Right renal pelvis (tissue), 4 donors: Measurements from ENCODE around the gene TLCD1. TPM values are rescaled to one million over a fixed set of nuclear protein-coding genes. Genes with fewer than 3 reads are reported as not detected.

Experiments
- DNase-seq, 4 donors: peaks; one replicate each; pipeline ENCODE4 v3.0.0-alpha.2; 2013; ENCODE audit warnings: low read depth in 4 of 4, low spot score in 3 of 4, missing footprints in 1 of 4
- polyA plus RNA-seq, 4 donors: library from polyadenylated mRNA; unstranded; fragments of 120-200 nt; gene quantifications; one replicate each; pipeline ENCODE4 v1.2.1, GENCODE V29; 2013; ENCODE audit not compliant: insufficient read length in 4 of 4

TLCD1 gene, protein sequence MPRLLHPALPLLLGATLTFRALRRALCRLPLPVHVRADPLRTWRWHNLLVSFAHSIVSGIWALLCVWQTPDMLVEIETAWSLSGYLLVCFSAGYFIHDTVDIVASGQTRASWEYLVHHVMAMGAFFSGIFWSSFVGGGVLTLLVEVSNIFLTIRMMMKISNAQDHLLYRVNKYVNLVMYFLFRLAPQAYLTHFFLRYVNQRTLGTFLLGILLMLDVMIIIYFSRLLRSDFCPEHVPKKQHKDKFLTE
- 10 to 100 TPM; 17.9 to 20.9 (median 18.8) TPM for polyA plus RNA-seq

DNA sequence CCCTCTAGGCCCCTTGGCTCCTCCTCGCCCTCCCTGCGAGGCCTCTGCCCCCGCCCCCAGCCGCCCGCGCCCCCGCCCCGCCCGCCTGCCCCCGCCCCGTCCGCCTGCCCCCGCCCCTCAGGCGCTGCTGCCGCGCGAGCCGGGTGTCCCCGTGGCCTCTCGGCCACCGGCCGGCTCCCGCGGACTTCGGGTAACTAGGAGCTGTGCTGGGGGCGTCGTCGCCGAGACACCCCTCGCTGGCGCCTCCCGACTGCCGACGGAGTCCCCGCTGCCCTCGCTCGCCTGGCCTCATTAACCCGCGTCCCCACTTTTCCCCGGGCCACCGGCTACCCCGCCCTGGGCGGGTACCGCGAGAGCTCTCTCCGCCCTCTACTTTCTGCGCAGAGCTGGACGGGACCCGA lies at the start of gene TLCD1:
Gene TLCD1, minus strand, starts transcription at position 8 of the 401 bp plus-strand sequence. CDS start 136 bp downstream, outside the sequence.
- DNase-seq: peak in 1 of 4 donors; percentile 68

DNA sequence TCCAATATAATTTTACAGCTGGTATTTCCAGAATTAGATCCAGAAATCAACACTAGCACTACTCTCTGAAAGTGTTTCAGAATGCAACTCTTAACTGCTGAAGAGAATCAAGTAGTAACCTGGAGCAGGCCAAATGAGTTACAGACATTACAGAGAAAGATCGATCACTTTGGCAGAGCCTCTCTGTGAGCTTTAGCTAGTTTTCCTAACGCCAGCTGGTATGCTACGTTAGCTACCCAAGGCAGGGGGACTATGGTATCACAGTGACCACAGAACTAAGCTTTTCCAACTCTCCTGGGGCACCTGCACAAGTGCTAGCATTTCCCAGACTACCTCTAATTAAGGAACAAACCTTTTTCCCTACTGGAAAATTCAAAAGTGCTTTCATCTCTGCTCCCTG lies 48.2 kb upstream of the TLCD1 start:
- DNase-seq: no peak

DNA sequence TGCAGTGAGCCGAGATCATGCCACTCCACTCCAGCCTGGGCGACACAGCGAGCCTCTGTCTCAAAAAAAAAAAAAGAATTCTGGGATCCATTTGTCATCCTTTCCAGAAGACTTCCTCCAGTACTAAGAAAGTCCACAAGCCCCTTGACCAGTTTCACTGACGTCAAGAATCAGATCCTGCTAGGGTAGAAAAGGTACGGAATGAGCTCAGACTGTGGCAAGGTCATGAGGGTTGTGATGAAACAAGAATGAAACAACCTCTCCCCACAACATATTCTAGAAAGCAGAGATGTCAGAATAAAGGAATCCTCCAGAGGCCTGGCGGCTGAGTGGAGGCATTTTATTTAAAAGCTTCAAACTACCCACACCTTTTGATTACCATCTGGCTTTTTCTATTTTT lies 47.7 kb upstream of the TLCD1 start:
- no peak for DNase-seq

- no peak for DNase-seq
Measured at GRCh38 chr17:28765038-28765437, 39.0 kb upstream of the TLCD1 start.

DNA sequence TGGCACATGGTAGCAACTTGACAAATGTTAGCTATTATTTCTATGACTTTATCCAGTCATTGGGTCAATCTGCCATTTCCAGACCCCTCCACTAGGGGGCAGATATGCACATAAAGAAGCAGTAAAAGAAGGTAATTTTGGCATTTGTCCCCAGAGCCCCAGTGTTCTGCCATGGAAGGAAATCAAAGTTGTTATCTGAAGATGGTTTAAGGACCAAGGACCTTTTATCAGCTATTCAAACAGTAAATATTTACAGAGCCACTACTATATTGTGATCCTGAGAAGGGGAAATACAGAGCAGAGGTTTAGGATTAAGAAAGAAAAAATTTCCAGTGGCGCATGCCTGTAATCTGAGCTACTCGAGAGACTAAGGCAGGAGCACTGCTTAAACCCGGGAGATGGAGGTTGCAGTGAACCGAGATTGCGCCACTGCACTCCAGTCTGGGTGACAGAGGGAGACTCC lies 37.8 kb upstream of the TLCD1 start:
- peak in 1 of 4 donors; percentile 47 for DNase-seq

- DNase-seq: no peak
Measured at GRCh38 chr17:28763137-28763799, 37.2 kb upstream of the TLCD1 start.

GRCh38 chr17:28760601-28761562 lies 34.8 kb upstream of the TLCD1 start:
- DNase-seq: no peak

DNA sequence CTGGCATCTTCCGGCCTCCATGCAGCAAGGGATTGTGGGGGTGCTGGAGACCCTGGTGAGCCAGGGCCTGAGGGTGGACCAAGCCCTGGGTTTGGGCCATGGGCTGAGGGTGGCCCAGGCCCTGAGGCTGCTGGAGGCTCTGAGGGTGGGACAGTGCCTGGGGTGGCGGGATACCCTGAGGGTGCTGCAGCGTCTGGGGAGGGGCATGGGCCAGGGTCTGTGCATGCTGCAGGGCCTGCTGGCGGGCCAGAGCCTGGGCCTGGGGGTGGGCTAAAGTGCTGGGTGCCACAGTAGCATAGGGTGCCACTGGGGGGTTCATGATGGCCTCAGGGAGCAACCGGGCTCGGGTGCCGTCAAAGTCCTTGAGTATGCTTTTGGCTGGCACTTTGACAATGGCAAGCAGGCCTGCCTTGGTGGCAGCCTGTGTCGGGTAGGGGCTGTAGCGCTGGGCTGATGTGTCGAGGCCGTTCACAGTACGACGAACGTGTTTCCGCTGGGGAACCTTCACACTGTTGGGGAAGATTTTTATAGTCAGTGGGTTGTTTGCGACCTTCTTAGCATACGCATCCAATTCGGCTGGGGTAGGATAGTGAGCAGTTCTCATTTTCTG lies 33.3 kb upstream of the TLCD1 start:
- no peak for DNase-seq

DNA sequence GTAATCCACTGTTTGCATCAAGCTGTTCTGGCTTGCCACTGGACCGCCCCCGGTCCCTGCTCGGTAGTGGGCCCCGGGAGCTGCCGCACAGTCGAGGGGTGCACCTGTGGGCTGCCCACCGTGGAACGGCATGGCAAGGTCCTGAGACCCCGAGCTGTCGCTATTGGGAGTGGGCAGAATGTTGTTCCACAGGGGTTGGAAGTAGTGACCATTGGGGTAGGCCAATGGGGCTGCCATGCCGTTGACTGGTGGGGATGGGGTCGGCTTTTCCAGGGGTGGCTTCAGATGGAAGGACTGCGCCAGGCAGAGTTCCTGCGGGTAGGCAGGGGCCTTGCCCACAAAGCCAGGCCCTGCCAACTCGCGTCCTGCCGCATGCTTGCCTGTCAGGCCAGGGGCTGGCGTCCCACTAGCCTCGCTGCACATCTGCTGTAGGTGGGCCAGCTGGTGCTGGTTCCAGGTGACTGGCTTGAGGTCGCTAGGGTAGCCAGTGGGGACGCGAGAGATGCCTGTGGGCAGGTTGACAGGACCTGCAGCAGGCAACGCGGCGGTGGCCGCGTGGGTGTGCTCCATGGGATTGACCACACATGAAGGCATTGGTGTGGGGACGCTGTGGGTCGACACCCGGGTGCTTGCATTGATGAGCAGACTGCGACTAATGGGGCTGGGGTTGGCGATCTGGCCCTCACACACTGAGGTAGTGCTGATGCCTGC lies 32.5 kb upstream of the TLCD1 start:
- DNase-seq: no peak

GRCh38 chr17:28756049-28756804 lies 30.2 kb upstream of the TLCD1 start:
- no peak for DNase-seq

DNA sequence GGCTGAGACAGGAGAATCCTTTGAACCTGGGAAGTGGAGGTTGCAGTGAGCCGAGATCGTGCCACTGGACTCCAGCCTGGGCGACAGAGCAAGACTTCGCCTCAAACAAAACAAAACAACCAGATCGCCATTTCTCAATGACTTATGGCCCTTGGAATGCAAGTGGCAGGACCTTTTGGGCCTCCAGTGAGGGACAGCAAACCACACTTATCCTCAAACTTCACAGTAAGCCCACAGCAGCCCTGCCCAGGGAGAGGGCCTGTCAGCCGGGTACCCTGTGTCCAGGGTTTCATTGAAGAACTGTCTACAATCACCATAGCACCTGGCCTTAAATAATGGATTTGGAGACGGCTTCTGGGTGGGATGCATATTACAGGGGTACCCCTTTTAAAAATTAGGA lies 29.5 kb upstream of the TLCD1 start:
- no peak for DNase-seq

GRCh38 chr17:28751600-28752366 lies 25.8 kb upstream of the TLCD1 start:
- no peak for DNase-seq

DNA sequence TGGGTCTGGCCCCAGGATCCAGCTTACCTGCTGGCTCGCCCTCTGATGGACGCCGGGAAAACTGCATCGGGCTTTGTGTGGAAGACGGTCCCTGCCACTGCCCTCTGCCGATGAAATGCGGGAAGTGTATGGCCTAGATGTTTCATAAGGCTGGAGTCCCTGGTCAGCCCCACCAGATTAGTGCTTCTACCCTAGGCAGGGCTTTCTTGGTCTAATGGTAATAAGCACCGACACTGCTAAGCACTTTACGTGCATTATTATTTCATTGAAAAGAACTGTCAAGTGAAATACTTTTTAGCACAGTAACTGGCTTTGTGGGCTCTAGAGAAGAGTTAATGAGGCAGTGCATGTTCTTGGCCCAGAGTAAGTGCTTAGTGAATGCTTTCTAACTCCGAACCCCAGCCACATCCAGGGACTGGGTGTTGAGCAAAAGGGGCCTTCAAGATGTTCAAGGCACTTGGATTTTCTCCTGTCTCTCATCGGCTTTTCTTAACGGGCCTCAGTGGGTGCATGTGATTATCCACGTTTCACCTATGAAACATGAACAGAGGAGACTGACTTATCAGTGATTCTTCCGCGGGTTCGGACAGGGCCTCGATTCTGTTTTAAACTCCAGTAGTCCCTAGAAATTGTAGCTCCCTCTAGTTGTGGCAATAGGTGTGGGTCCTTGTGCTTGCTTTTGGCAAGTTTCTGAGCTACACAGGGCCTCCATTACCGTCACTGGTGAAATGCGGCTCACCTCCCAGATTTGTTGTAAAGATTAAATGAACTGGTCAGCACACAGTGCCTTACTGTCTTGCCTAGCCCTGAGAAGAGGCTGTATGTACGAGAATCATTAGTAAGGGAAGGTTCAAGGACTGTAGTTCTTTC lies 24.4 kb upstream of the TLCD1 start:
- DNase-seq: peak in 3 of 4 donors; percentile 83 to 88 (median 87)

- DNase-seq: no peak
Measured at GRCh38 chr17:28749516-28750177, 23.6 kb upstream of the TLCD1 start.

GRCh38 chr17:28748852-28749515 lies 23.0 kb upstream of the TLCD1 start:
- no peak for DNase-seq
